OCI-LY7 (cell line): ENCODE measurements around the gene EYA2. TPM values are rescaled to one million over a fixed set of nuclear protein-coding genes. Genes with fewer than 3 reads are reported as not detected.

Experiments used
- BruUV-seq: library from RNA; stranded (reverse); fragments of 400-500 nt; replicated peaks from 2 replicates; lab custom pipeline; 2021; lab: Mats Ljungman, UMichigan
- CTCF ChIA-PET: fragments of 300-600 bp; sonication (Branson Sonifier 250); formaldehyde crosslinking; loops from one replicate; lab custom pipeline; 2022; ENCODE audit warnings: antibody characterized with exemption; ENCODE audit not compliant: unreplicated experiment; lab: Charles Lee
- POLR2A ChIA-PET: fragments of 300-600 bp; sonication (Branson Sonifier 250); formaldehyde crosslinking; loops from one replicate; lab custom pipeline; 2022; ENCODE audit warnings: antibody characterized with exemption; lab: Charles Lee
- DNase-seq: peaks from one replicate; pipeline ENCODE4 v3.0.0-alpha.2; 2015; ENCODE audit warnings: low spot score
- H2AFZ ChIP-seq: fragments of 200-600 bp; sonication (generic), shearing (Covaris generic); 2 replicates; pipeline ENCODE4 v1.6.1; 2014; ENCODE audit warnings: mild to moderate bottlenecking, antibody characterized with exemption, low read length, moderate library complexity
- H3K27ac ChIP-seq: fragments of 200-600 bp; sonication (generic); 2 replicates; pipeline ENCODE4 v1.5.1; 2014; ENCODE audit warnings: mixed run types, low read depth, mild to moderate bottlenecking, moderate library complexity, low read length, inconsistent platforms; ENCODE audit not compliant: poor library complexity, severe bottlenecking
- H3K36me3 ChIP-seq: fragments of 200-600 bp; sonication (generic); 2 replicates; pipeline ENCODE4 v1.6.1; 2014; ENCODE audit warnings: mild to moderate bottlenecking, antibody characterized with exemption, low read length, moderate library complexity, mixed read lengths; ENCODE audit not compliant: insufficient read depth
- H3K4me1 ChIP-seq: fragments of 200-600 bp; sonication (generic); 2 replicates; pipeline ENCODE4 v1.5.1; 2014; ENCODE audit warnings: mild to moderate bottlenecking, low read length; ENCODE audit not compliant: insufficient read depth, poor library complexity, severe bottlenecking
- H3K4me2 ChIP-seq: fragments of 200-600 bp; sonication (generic); 2 replicates; pipeline ENCODE4 v1.6.1; 2014; ENCODE audit warnings: mild to moderate bottlenecking, low read length
- H3K4me3 ChIP-seq: fragments of 200-600 bp; sonication (generic); 2 replicates; pipeline ENCODE4 v1.5.1; 2014; ENCODE audit warnings: mild to moderate bottlenecking, low read depth, low read length; ENCODE audit not compliant: poor library complexity, severe bottlenecking
- H3K79me2 ChIP-seq: fragments of 200-600 bp; sonication (generic); 2 replicates; pipeline ENCODE4 v1.6.1; 2016; ENCODE audit warnings: low read depth, mild to moderate bottlenecking, low read length, moderate library complexity, mixed read lengths; ENCODE audit not compliant: insufficient read depth
- H3K9me2 ChIP-seq: fragments of 200-600 bp; sonication (generic); 2 replicates; pipeline ENCODE4 v1.6.1; 2016; ENCODE audit warnings: mild to moderate bottlenecking, low read length, mixed read lengths; ENCODE audit not compliant: insufficient read depth
- H3K9me3 ChIP-seq: fragments of 200-600 bp; sonication (generic); 2 replicates; pipeline ENCODE4 v1.6.1; 2014; ENCODE audit warnings: mild to moderate bottlenecking, mixed run types, low read length, mixed read lengths
- H4K20me1 ChIP-seq: fragments of 200-600 bp; sonication (generic); 2 replicates; pipeline ENCODE4 v1.6.1; 2014; ENCODE audit warnings: mild to moderate bottlenecking, antibody characterized with exemption, low read length, moderate library complexity, mixed read lengths; ENCODE audit not compliant: insufficient read depth
- CTCF ChIP-seq: fragments of 200-600 bp; sonication (generic); conservative IDR thresholded peaks from 2 replicates; pipeline ENCODE4 v1.5.1; 2014; ENCODE audit warnings: mild to moderate bottlenecking, antibody characterized with exemption, low read length, moderate library complexity, mixed read lengths
- EZH2phosphoT487 ChIP-seq: fragments of 200-600 bp; sonication (generic); IDR thresholded peaks from 2 replicates; pipeline ENCODE4 v1.6.1; 2018; ENCODE audit warnings: low read depth, borderline replicate concordance, mild to moderate bottlenecking, mixed run types, antibody characterized with exemption, low read length, moderate library complexity, mixed read lengths
- intact Hi-C: fragments of 100-400 bp; cut with micrococcal nuclease; formaldehyde crosslinking; loops from one replicate; pipeline ENCODE4 v1.10.0; 2022; ENCODE audit not compliant: unreplicated experiment
- total RNA-seq, 2 experiments: library from RNA; depleted of rRNA in 1 of 2; stranded (reverse); fragments of >200 nt in 1 of 2; shearing (Covaris generic) in 1 of 2; gene quantifications; 2 replicates each; pipeline ENCODE4 v1.2.3, GENCODE V29; 2014 to 2022

Gene EYA2
- total RNA-seq, 2 experiments from 2014 or later, result not detected

GRCh38 chr20:47113362-47114109, 218.9 kb downstream of the EYA2 start:
- Histone ChIP-seq H4K20me1 (no peaks in the 10 kb centered on the region), H3K4me3 (no peak overlapping the region), H2AFZ (no peak overlapping the region), H3K9me3 (0 out of 2 replicates have a peak, but pooled peaks cover 8% of the 10 kb centered on the region), H3K4me1 (no peaks in the 10 kb centered on the region), H3K9me2 (no peaks in the 10 kb centered on the region), H3K36me3 (no peaks in the 10 kb centered on the region), H3K79me2 (no peaks in the 10 kb centered on the region), H3K4me2 (no peak overlapping the region), H3K27ac (no peak overlapping the region)
- DNase-seq, result no peak
- BruUV-seq, result no TSS peak
- ChIA-PET CTCF (no interaction called here), POLR2A (interaction anchor here (0.6 to 0.7 kb wide), 2 partner anchors 9 to 424 kb away, joined by 3 to 5 read pairs; no protein-coding TSS in a partner anchor)
- TF ChIP-seq CTCF (no peak), EZH2phosphoT487 (no peak)
- intact Hi-C loops, result no loop called here

- TF ChIP-seq EZH2phosphoT487, result no peak
- TF ChIP-seq CTCF, result no peak
- Histone ChIP-seq H3K9me2 (no peaks in the 10 kb centered on the region), H3K27ac (no peak overlapping the region), H3K36me3 (no peaks in the 10 kb centered on the region), H3K79me2 (no peaks in the 10 kb centered on the region), H4K20me1 (no peaks in the 10 kb centered on the region), H2AFZ (no peak overlapping the region), H3K4me2 (no peak overlapping the region), H3K9me3 (0 out of 2 replicates have a peak, but pooled peaks cover 3% of the 10 kb centered on the region), H3K4me3 (no peak overlapping the region), H3K4me1 (no peaks in the 10 kb centered on the region)
- no TSS peak for BruUV-seq
- CTCF ChIA-PET, result no interaction called here
- POLR2A ChIA-PET, result interaction anchor here (0.9 kb wide), 1 partner anchor 9 kb away, joined by 3 read pairs; no protein-coding TSS in a partner anchor
- DNase-seq, result no peak
- intact Hi-C loops, result no loop called here
These were observed 221.1 kb downstream of the EYA2 start for GRCh38 chr20:47115694-47116093.

- Histone ChIP-seq H2AFZ (no peak overlapping the region), H3K4me1 (no peaks in the 10 kb centered on the region), H3K4me2 (no peak overlapping the region), H4K20me1 (no peaks in the 10 kb centered on the region), H3K36me3 (no peaks in the 10 kb centered on the region), H3K4me3 (no peak overlapping the region), H3K9me3 (no peaks in the 10 kb centered on the region), H3K9me2 (no peaks in the 10 kb centered on the region), H3K79me2 (no peaks in the 10 kb centered on the region), H3K27ac (no peak overlapping the region)
- DNase-seq, result no peak
- intact Hi-C loops, result no loop called here
- ChIA-PET CTCF (no interaction called here), POLR2A (no interaction called here)
- BruUV-seq, result no TSS peak
- TF ChIP-seq EZH2phosphoT487, result no peak
- TF ChIP-seq CTCF, result no peak
These were observed 222.7 kb downstream of the EYA2 start for GRCh38 chr20:47117371-47117770.
